Mucosa of stomach (tissue), 1 donor: ENCODE measurements around the gene PI4KA.

Experiments
- H3K27me3 ChIP-seq: one replicate; pipeline ENCODE4 v1.7.0; 2013; ENCODE audit warnings: mild to moderate bottlenecking, low read length; ENCODE audit not compliant: control insufficient read depth, insufficient read depth
- H3K36me3 ChIP-seq: one replicate; pipeline ENCODE4 v1.7.0; 2013; ENCODE audit warnings: low read length; ENCODE audit not compliant: control insufficient read depth, insufficient read depth
- H3K4me1 ChIP-seq: one replicate; pipeline ENCODE4 v1.7.0; 2013; ENCODE audit warnings: mild to moderate bottlenecking, low read length; ENCODE audit not compliant: control insufficient read depth, insufficient read depth
- H3K4me3 ChIP-seq: one replicate; pipeline ENCODE4 v1.7.0; 2013; ENCODE audit warnings: low read length
- H3K9ac ChIP-seq: one replicate; pipeline ENCODE4 v1.7.0; 2013; ENCODE audit warnings: mild to moderate bottlenecking, low read length, moderate library complexity
- H3K9me3 ChIP-seq: one replicate; pipeline ENCODE4 v1.7.0; 2013; ENCODE audit warnings: mild to moderate bottlenecking, low read length, moderate library complexity; ENCODE audit not compliant: control insufficient read depth
- donor health status: Pancreatic carcinoma.

The PI4KA gene

GRCh38 chr22:20765938-20766337 lies 92.7 kb downstream of the PI4KA start:
- H3K27me3 ChIP-seq = no peaks in the 10 kb centered on the region
- H3K9ac ChIP-seq = no peak overlapping the region
- no peaks in the 10 kb centered on the region for H3K4me1 ChIP-seq
- peaks cover 10% of the 10 kb centered on the region for H3K36me3 ChIP-seq
- no peaks in the 10 kb centered on the region for H3K9me3 ChIP-seq
- H3K4me3 ChIP-seq = no peak overlapping the region

GRCh38 chr22:20764729-20765128 lies 93.9 kb downstream of the PI4KA start:
- H3K9me3 ChIP-seq = no peaks in the 10 kb centered on the region
- H3K9ac ChIP-seq = no peak overlapping the region
- no peak overlapping the region for H3K4me3 ChIP-seq
- H3K27me3 ChIP-seq = no peaks in the 10 kb centered on the region
- H3K36me3 ChIP-seq = peaks cover 10% of the 10 kb centered on the region
- H3K4me1 ChIP-seq = no peaks in the 10 kb centered on the region

DNA sequence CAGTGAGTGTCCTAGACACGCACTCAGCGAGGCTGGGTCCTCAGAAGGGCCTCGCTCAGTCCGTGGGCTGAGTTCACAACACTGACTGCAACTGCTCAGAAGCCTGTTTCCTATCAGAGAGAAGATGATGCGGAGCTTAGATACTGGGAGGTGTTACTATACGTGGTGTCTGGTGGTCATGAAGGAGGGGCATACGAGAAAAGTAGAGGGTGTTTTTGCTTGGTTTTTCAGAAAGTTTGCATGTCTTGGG lies 94.2 kb downstream of the PI4KA start:
- Histone ChIP-seq H3K4me3 (no peak overlapping the region), H3K9me3 (no peaks in the 10 kb centered on the region), H3K36me3 (peaks cover 10% of the 10 kb centered on the region), H3K9ac (no peak overlapping the region), H3K4me1 (no peaks in the 10 kb centered on the region), H3K27me3 (no peaks in the 10 kb centered on the region)

GRCh38 chr22:20763630-20764470 lies 94.8 kb downstream of the PI4KA start:
- Histone ChIP-seq H3K27me3 (no peaks in the 10 kb centered on the region), H3K4me1 (no peaks in the 10 kb centered on the region), H3K9me3 (no peaks in the 10 kb centered on the region), H3K36me3 (peaks cover 10% of the 10 kb centered on the region), H3K4me3 (no peak overlapping the region), H3K9ac (no peak overlapping the region)

DNA sequence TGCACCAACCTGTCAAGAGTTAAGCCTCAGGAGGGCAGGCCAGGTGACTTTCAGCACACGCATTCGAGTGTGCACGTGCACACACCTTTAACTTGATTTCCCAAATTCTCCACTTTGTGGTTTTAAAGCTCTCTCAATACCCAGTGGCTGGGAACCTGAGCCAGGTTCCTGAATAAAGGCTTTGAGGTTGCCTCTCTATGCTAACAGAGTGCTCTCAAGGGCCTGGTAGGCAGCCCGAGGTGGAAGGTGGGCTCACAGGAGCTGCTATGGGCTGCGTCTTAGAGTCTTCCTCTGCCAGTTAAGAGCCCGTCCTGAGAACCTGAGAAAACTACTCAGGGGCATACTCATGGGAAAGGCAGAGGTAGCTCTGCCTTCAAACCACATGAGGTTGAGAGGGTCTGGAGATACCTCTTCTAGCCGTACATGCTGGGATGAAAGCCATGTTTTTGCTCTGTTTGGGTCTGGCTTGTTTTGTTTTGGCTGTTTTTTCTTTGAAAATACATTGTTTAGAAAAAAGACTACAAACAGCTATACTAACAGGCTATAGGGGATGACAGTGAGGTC lies 96.3 kb downstream of the PI4KA start:
- Histone ChIP-seq H3K27me3 (no peaks in the 10 kb centered on the region), H3K9me3 (no peaks in the 10 kb centered on the region), H3K9ac (no peak overlapping the region), H3K4me1 (no peaks in the 10 kb centered on the region), H3K4me3 (no peak overlapping the region), H3K36me3 (peaks cover 10% of the 10 kb centered on the region)

GRCh38 chr22:20761536-20761935 lies 97.1 kb downstream of the PI4KA start:
- Histone ChIP-seq H3K9ac (no peak overlapping the region), H3K4me3 (no peak overlapping the region), H3K27me3 (no peaks in the 10 kb centered on the region), H3K36me3 (peaks cover 10% of the 10 kb centered on the region), H3K9me3 (no peaks in the 10 kb centered on the region), H3K4me1 (no peaks in the 10 kb centered on the region)

- Histone ChIP-seq H3K36me3 (peaks cover 10% of the 10 kb centered on the region), H3K4me3 (no peak overlapping the region), H3K9me3 (no peaks in the 10 kb centered on the region), H3K4me1 (no peaks in the 10 kb centered on the region), H3K27me3 (no peaks in the 10 kb centered on the region), H3K9ac (no peak overlapping the region)
Observed at GRCh38 chr22:20760084-20760483, 98.5 kb downstream of the PI4KA start.

- Histone ChIP-seq H3K36me3 (peaks cover 5% of the 10 kb centered on the region), H3K9me3 (no peaks in the 10 kb centered on the region), H3K4me3 (no peak overlapping the region), H3K9ac (no peak overlapping the region), H3K27me3 (no peaks in the 10 kb centered on the region), H3K4me1 (no peaks in the 10 kb centered on the region)
Observed at GRCh38 chr22:20758688-20759087, 99.9 kb downstream of the PI4KA start.

- H3K9me3 ChIP-seq = no peaks in the 10 kb centered on the region
- H3K4me1 ChIP-seq = no peaks in the 10 kb centered on the region
- H3K36me3 ChIP-seq = peaks cover 9% of the 10 kb centered on the region
- no peak overlapping the region for H3K4me3 ChIP-seq
- no peaks in the 10 kb centered on the region for H3K27me3 ChIP-seq
- H3K9ac ChIP-seq = no peak overlapping the region
Observed at GRCh38 chr22:20756846-20757245, 101.8 kb downstream of the PI4KA start.

- peaks cover 6% of the 10 kb centered on the region for H3K4me1 ChIP-seq
- H3K27me3 ChIP-seq = no peaks in the 10 kb centered on the region
- H3K4me3 ChIP-seq = no peak overlapping the region
- H3K9me3 ChIP-seq = no peaks in the 10 kb centered on the region
- peaks cover 4% of the 10 kb centered on the region for H3K36me3 ChIP-seq
- H3K9ac ChIP-seq = no peak overlapping the region
Observed at GRCh38 chr22:20752873-20753272, 105.7 kb downstream of the PI4KA start.

- Histone ChIP-seq H3K9me3 (no peaks in the 10 kb centered on the region), H3K4me3 (no peak overlapping the region), H3K9ac (no peak overlapping the region), H3K4me1 (peaks cover 6% of the 10 kb centered on the region), H3K27me3 (no peaks in the 10 kb centered on the region), H3K36me3 (peaks cover 4% of the 10 kb centered on the region)
Observed at GRCh38 chr22:20752104-20752741, 106.4 kb downstream of the PI4KA start.

- H3K27me3 ChIP-seq = no peaks in the 10 kb centered on the region
- no peak overlapping the region for H3K9ac ChIP-seq
- H3K4me1 ChIP-seq = peaks cover 6% of the 10 kb centered on the region
- no peaks in the 10 kb centered on the region for H3K9me3 ChIP-seq
- peaks cover 4% of the 10 kb centered on the region for H3K36me3 ChIP-seq
- H3K4me3 ChIP-seq = no peak overlapping the region
Observed at GRCh38 chr22:20751185-20751851, 107.3 kb downstream of the PI4KA start.
